HG02938 (cell line): ENCODE data around the gene KCP.

Source experiments
- ATAC-seq: cut with Tn5 transposase; IDR thresholded peaks from one replicate; pipeline ENCODE4 v1.9.1; 2021; ENCODE audit warnings: mild to moderate bottlenecking, moderate library complexity; ENCODE audit not compliant: unreplicated experiment

The KCP gene

GRCh38 chr7:128908750-128909624 is 1.5 kb downstream of the KCP start:
- no peak for ATAC-seq

GRCh38 chr7:128906766-128907559 is 3.5 kb downstream of the KCP start:
- no peak for ATAC-seq

- ATAC-seq: no peak
Observed at GRCh38 chr7:128906001-128906765, 4.3 kb downstream of the KCP start.

GRCh38 chr7:128904381-128905197 is 5.9 kb downstream of the KCP start:
- ATAC-seq: no peak

- ATAC-seq: no peak
Observed at GRCh38 chr7:128903621-128904361, 6.7 kb downstream of the KCP start.

- no peak for ATAC-seq
Observed at GRCh38 chr7:128902761-128903585, 7.5 kb downstream of the KCP start.

GRCh38 chr7:128900237-128900636 is 10.3 kb downstream of the KCP start:
- ATAC-seq: no peak

- no peak for ATAC-seq
Observed at GRCh38 chr7:128899392-128899791, 11.1 kb downstream of the KCP start.

GRCh38 chr7:128895320-128895719 is 15.2 kb downstream of the KCP start:
- no peak for ATAC-seq

- no peak for ATAC-seq
Observed at GRCh38 chr7:128894101-128894440, 16.4 kb downstream of the KCP start.

- no peak for ATAC-seq
Observed at GRCh38 chr7:128893251-128894100, 17.0 kb downstream of the KCP start.

- ATAC-seq: no peak
Observed at GRCh38 chr7:128892521-128893250, 17.8 kb downstream of the KCP start.

- ATAC-seq: no peak
Observed at GRCh38 chr7:128891942-128892269, 18.6 kb downstream of the KCP start.

- ATAC-seq: no peak
Observed at GRCh38 chr7:128891110-128891941, 19.2 kb downstream of the KCP start.

- no peak for ATAC-seq
Observed at GRCh38 chr7:128890306-128891109, 20.0 kb downstream of the KCP start.

- ATAC-seq: no peak
Observed at GRCh38 chr7:128889121-128889520, 21.4 kb downstream of the KCP start.
